ENCODE data around the gene PAPOLB.
"Not testable (repeated sequence)": the region's sequence is repeated elsewhere in the genome, so short reads cannot be mapped to it uniquely, and the experiment has no call there.

The PAPOLB gene

GRCh38 chr7:4861673-4862072 lies at the start of gene PAPOLB:
TSS of gene PAPOLB (minus strand) at chr7:4862030. CDS start at chr7:4861810, 220 bp downstream.
- H3K27ac Mint-ChIP-seq = no peak within 1 kb of the TSS
- H3K27me3 Mint-ChIP-seq = peaks cover 55% of the 10 kb centered on the region
- CTCF ChIA-PET = no interaction called here
- peak within 1 kb of the TSS; percentile 24 for H3K4me3 Mint-ChIP-seq
- DNase-seq = peak; percentile 35
- H3K4me1 Mint-ChIP-seq = no peaks in the 10 kb centered on the region
- H3K36me3 Mint-ChIP-seq = no peaks in the 10 kb centered on the region
- peaks cover 2% of the 10 kb centered on the region for H3K9me3 Mint-ChIP-seq

DNA sequence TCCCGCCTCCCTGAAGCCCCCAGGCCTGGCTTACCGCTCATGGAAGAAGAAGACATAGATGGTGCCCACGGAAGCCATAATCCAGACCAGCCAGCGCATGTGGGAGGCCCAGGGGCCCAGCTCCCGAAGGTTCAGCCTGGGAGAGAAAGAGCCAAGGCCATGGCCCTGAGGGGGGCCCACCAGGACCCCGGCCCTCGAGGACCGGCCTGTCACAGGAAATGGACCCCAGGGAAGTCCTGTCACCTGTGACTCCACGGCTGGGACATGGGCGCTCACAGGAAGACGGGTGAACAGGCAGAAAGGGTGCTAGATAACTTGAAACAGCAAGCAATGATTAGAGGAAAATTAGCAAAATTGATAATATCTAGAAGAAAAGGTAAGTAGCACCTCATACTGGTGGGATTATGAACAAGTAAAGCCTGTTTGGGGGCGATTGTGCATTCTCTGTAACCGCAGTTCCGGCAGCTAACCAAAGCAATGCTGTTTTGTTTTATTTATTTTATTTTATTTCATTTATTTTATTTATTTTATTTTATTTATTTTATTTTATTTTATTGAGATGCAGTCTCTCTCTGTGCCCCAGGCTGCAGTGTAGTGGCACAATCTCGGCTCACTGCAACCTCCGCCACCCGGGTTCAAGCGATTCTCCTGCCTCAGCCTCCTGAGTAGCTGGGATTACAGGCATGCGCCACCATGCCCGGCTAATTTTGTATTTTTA lies 49.4 kb upstream of the PAPOLB start:
- Mint-ChIP-seq H3K27ac (no peak overlapping the region), H3K36me3 (no peaks in the 10 kb centered on the region), H3K4me3 (no peak overlapping the region), H3K4me1 (no peaks in the 10 kb centered on the region), H3K9me3 (no peaks in the 10 kb centered on the region), H3K27me3 (no peaks in the 10 kb centered on the region)
- CTCF ChIA-PET = no interaction called here
- DNase-seq = no peak

- Mint-ChIP-seq H3K4me1 (no peaks in the 10 kb centered on the region), H3K27me3 (peaks cover 13% of the 10 kb centered on the region), H3K36me3 (no peaks in the 10 kb centered on the region), H3K9me3 (no peaks in the 10 kb centered on the region), H3K27ac (no peak overlapping the region), H3K4me3 (no peak overlapping the region)
- DNase-seq = no peak
- CTCF ChIA-PET = no interaction called here
Observed at GRCh38 chr7:4906682-4907081, 44.9 kb upstream of the PAPOLB start.

- Mint-ChIP-seq H3K9me3 (no peaks in the 10 kb centered on the region), H3K4me1 (no peaks in the 10 kb centered on the region), H3K4me3 (no peak overlapping the region), H3K36me3 (no peaks in the 10 kb centered on the region), H3K27me3 (peaks cover 17% of the 10 kb centered on the region), H3K27ac (no peak overlapping the region)
- no peak for DNase-seq
- CTCF ChIA-PET = no interaction called here
Observed at GRCh38 chr7:4905171-4905570, 43.3 kb upstream of the PAPOLB start.

DNA sequence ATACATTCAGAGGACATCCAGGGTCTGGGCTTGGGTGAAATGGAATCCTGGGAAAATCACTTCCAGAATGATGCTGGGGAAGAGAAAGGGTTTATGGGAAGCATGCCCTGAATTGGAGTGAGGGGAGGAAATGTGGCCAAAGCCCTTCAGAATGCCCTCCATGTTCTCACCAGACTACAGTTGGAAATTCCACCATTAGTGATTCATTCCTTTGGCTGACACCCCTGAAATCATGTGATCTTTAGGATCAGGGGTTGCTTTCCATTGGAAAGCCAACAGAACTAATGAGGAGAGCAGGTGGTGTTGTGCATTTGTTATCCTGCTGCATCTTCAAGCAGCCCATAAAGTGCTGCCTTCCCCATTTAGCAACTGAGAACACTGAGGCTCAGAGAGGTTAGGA lies 42.5 kb upstream of the PAPOLB start:
- DNase-seq = no peak
- CTCF ChIA-PET = no interaction called here
- Mint-ChIP-seq H3K4me3 (no peak overlapping the region), H3K36me3 (no peaks in the 10 kb centered on the region), H3K27me3 (peaks cover 17% of the 10 kb centered on the region), H3K9me3 (no peaks in the 10 kb centered on the region), H3K4me1 (no peaks in the 10 kb centered on the region), H3K27ac (no peak overlapping the region)

GRCh38 chr7:4895766-4896165 lies 33.9 kb upstream of the PAPOLB start:
- H3K36me3 Mint-ChIP-seq = no peaks in the 10 kb centered on the region
- H3K4me1 Mint-ChIP-seq = no peaks in the 10 kb centered on the region
- no peak for DNase-seq
- H3K4me3 Mint-ChIP-seq = no peak overlapping the region
- peaks cover 4% of the 10 kb centered on the region for H3K27me3 Mint-ChIP-seq
- CTCF ChIA-PET = no interaction called here
- H3K27ac Mint-ChIP-seq = no peak overlapping the region
- no peaks in the 10 kb centered on the region for H3K9me3 Mint-ChIP-seq

DNA sequence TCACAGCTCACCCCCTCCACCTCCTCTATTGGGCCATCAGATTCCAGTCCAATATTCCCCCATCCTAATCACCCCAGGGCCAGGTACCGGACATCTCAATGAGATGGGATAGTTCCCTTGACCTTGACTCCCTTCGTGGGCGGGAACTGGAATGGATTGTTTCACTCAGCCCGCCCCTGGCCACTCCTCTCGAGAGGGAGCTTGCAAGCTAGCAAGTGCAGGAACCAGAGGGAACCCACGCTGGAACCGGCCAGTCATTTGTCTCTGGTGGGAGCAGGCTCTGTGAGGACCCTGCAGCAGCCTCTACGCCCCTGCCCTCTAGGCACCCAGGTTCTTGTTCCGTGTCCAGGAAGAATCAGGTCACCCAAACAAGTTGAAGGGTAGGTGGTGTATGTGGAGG lies 32.7 kb upstream of the PAPOLB start:
- H3K4me1 Mint-ChIP-seq = no peaks in the 10 kb centered on the region

GRCh38 chr7:4893929-4894475 lies 32.2 kb upstream of the PAPOLB start:
- DNase-seq = no peak
- CTCF ChIA-PET = no interaction called here
- H3K4me3 Mint-ChIP-seq = no peak overlapping the region
- no peaks in the 10 kb centered on the region for H3K9me3 Mint-ChIP-seq
- H3K27ac Mint-ChIP-seq = no peak overlapping the region
- H3K4me1 Mint-ChIP-seq = no peaks in the 10 kb centered on the region
- H3K36me3 Mint-ChIP-seq = no peaks in the 10 kb centered on the region
- peaks cover 5% of the 10 kb centered on the region for H3K27me3 Mint-ChIP-seq

More for the DNA sequence above, 32.7 kb upstream of the PAPOLB start:
- CTCF ChIA-PET = no interaction called here
- Mint-ChIP-seq H3K27me3 (peaks cover 5% of the 10 kb centered on the region), H3K36me3 (no peaks in the 10 kb centered on the region), H3K27ac (no peak overlapping the region), H3K9me3 (no peaks in the 10 kb centered on the region), H3K4me3 (no peak overlapping the region)
- DNase-seq = no peak

- H3K27ac Mint-ChIP-seq = not testable (repeated sequence)
- CTCF ChIA-PET = interaction anchor here (1.2 kb wide), 1 partner anchor 44 kb away, joined by 3 read pairs; no protein-coding TSS in a partner anchor
Observed at GRCh38 chr7:4893188-4893587, 31.4 kb upstream of the PAPOLB start.

DNA sequence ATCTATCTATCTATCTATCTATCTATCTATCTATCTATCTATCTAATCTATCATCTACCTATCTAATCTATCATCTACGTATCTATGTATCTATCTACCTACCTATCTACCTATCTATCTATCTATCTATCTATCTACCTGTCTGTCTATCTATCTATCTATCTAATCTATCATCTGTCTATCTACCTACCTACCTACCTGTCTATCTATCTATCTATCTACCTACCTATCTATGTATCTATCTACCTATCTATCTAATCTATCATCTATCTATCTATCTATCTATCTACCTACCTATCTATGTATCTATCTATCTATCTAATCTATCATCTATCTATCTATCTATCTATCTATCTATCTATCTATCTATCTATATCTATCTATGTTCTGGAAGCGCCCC lies 29.7 kb upstream of the PAPOLB start:
- H3K4me3 Mint-ChIP-seq, DNase-seq, H3K36me3 Mint-ChIP-seq, H3K9me3 Mint-ChIP-seq, CTCF ChIA-PET, H3K27me3 Mint-ChIP-seq, H3K4me1 Mint-ChIP-seq, H3K27ac Mint-ChIP-seq: not testable (repeated sequence)

More at GRCh38 chr7:4893188-4893587, 31.4 kb upstream of the PAPOLB start:
- H3K4me3 Mint-ChIP-seq, H3K4me1 Mint-ChIP-seq, H3K9me3 Mint-ChIP-seq, H3K27me3 Mint-ChIP-seq, DNase-seq, H3K36me3 Mint-ChIP-seq: not testable (repeated sequence)

DNA sequence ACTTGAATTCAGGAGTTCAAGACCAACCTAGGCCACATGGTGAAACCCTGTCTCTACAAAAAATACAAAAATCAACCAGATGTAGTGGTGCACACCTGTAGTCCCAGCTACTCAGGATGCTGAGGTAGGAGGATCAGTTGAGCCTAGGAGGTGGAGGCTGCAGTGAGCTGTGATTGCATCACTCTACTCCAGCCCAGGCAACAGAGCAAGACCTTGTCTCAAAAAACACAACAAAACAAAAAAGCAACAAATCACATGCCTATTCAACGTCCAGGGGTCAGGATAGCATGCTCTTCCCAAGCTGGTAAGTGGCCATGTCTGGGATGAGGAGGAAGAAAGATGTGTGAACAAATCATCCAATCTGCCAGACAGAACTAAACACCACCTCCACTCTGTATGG lies 27.9 kb upstream of the PAPOLB start:
- Mint-ChIP-seq H3K4me1 (no peaks in the 10 kb centered on the region), H3K36me3 (no peaks in the 10 kb centered on the region), H3K9me3 (no peaks in the 10 kb centered on the region), H3K27ac (no peak overlapping the region), H3K4me3 (no peak overlapping the region), H3K27me3 (peaks cover 12% of the 10 kb centered on the region)
- no peak for DNase-seq
- CTCF ChIA-PET = interaction anchor here (0.6 kb wide), 1 partner anchor 36 kb away, joined by 5 read pairs; no protein-coding TSS in a partner anchor

DNA sequence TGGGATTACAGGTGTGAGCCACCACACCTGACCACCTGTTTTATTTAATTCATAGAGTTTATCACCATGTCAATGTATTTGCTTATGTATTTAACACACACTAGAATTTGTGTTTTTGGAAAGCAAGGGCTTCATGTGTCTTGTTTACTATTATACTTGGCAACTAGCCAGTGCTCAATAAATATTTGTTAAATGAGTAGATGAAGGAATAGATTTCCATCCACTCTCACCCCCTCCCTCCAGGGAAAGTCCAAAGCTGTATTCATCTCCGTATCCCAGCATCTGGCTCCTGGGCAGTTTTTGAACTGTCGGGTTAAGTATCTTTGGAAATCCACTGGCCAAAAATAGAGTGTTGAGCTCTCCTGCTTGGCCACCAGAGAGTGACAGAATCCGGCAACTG lies 26.3 kb upstream of the PAPOLB start:
- peaks cover 25% of the 10 kb centered on the region for H3K27me3 Mint-ChIP-seq
- no peaks in the 10 kb centered on the region for H3K4me1 Mint-ChIP-seq

DNA sequence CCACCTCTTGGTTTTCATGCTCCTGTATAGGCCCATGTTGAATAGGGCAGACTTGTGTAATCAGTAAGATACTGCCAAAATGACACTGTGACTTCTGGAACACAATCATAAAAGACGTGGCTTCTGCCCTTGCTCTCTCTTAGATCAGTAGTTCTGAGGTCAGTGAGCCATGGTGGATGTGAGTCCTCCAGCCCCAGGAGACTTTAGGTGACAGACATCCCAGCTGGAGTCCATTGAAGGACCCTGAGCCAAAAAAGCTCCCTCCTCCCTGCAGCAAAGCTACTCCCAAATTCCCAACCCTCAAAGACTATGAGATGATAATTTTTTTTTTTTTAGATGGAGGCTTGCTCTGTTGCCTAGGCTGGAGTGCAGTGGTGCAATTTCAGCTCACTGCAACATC lies 24.8 kb upstream of the PAPOLB start:
- CTCF ChIA-PET = no interaction called here

More for the DNA sequence above, 26.3 kb upstream of the PAPOLB start:
- H3K4me3 Mint-ChIP-seq = no peak overlapping the region
- CTCF ChIA-PET = no interaction called here
- DNase-seq = no peak
- no peaks in the 10 kb centered on the region for H3K9me3 Mint-ChIP-seq
- no peak overlapping the region for H3K27ac Mint-ChIP-seq
- H3K36me3 Mint-ChIP-seq = no peaks in the 10 kb centered on the region

GRCh38 chr7:4885317-4885807 lies 23.5 kb upstream of the PAPOLB start:
- peaks cover 52% of the 10 kb centered on the region for H3K27me3 Mint-ChIP-seq
- H3K9me3 Mint-ChIP-seq = no peaks in the 10 kb centered on the region
- DNase-seq = no peak
- CTCF ChIA-PET = interaction anchor here (2.2 to 3.3 kb wide), 2 partner anchors 55 to 87 kb away, joined by 15 to 31 read pairs; no protein-coding TSS in a partner anchor
- H3K36me3 Mint-ChIP-seq = no peaks in the 10 kb centered on the region
- H3K4me1 Mint-ChIP-seq = peaks cover 10% of the 10 kb centered on the region
- no peak overlapping the region for H3K27ac Mint-ChIP-seq
- no peak overlapping the region for H3K4me3 Mint-ChIP-seq

More for the DNA sequence above, 24.8 kb upstream of the PAPOLB start:
- no peak overlapping the region for H3K4me3 Mint-ChIP-seq
- no peaks in the 10 kb centered on the region for H3K36me3 Mint-ChIP-seq
- no peak overlapping the region for H3K27ac Mint-ChIP-seq
- H3K27me3 Mint-ChIP-seq = peaks cover 39% of the 10 kb centered on the region
- H3K9me3 Mint-ChIP-seq = no peaks in the 10 kb centered on the region
- no peak for DNase-seq
- H3K4me1 Mint-ChIP-seq = peaks cover 10% of the 10 kb centered on the region

DNA sequence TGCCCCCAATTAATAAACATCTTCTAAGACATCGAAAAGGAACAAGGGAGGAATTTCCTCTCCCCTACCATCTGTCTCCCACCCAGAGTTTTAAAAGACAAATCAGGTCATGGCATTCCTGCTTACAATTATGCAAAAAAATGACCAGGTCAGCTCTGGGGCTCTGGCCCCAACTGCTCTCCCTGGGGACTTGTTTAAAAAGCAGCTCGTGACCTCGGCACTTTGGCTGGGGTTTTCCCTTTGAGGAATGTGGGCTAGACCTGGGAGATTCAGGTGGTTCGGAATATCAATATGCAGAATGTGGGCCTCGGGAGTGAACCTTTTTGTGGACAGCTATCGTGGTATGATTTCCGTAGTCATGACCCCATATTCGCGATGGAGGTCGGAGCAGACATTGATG lies 22.3 kb upstream of the PAPOLB start:
- H3K27ac Mint-ChIP-seq = no peak overlapping the region
- H3K36me3 Mint-ChIP-seq = no peaks in the 10 kb centered on the region
- CTCF ChIA-PET = interaction anchor here (1.2 to 3.3 kb wide), 7 partner anchors 35 to 200 kb away, joined by 3 to 31 read pairs (median 6); no protein-coding TSS in a partner anchor
- H3K4me1 Mint-ChIP-seq = peaks cover 10% of the 10 kb centered on the region
- no peak for DNase-seq
- H3K4me3 Mint-ChIP-seq = no peak overlapping the region
- peaks cover 59% of the 10 kb centered on the region for H3K27me3 Mint-ChIP-seq
- no peaks in the 10 kb centered on the region for H3K9me3 Mint-ChIP-seq
